LoVo (cell line): ENCODE results near the gene C4orf50.

Experiments used
- DNase-seq: peaks from one replicate; pipeline ENCODE4 v3.0.0-alpha.2; 2016; ENCODE audit warnings: low spot score

The C4orf50 gene

GRCh38 chr4:6018331-6018730 lies at the start of gene C4orf50:
Gene C4orf50, minus strand, starts transcription at chr4:6018431.
- no peak for DNase-seq

GRCh38 chr4:6065934-6066590 lies 47.8 kb upstream of the C4orf50 start:
- no peak for DNase-seq

GRCh38 chr4:6065166-6065565 lies 46.9 kb upstream of the C4orf50 start:
- DNase-seq: no peak

- DNase-seq: no peak
These were observed 46.2 kb upstream of the C4orf50 start for GRCh38 chr4:6064383-6064782.

GRCh38 chr4:6063684-6064083 lies 45.5 kb upstream of the C4orf50 start:
- DNase-seq: no peak

GRCh38 chr4:6062133-6062532 lies 43.9 kb upstream of the C4orf50 start:
- no peak for DNase-seq

GRCh38 chr4:6059375-6059805 lies 41.2 kb upstream of the C4orf50 start:
- no peak for DNase-seq

- DNase-seq: no peak
These were observed 40.5 kb upstream of the C4orf50 start for GRCh38 chr4:6058531-6059374.

- no peak for DNase-seq
These were observed 38.9 kb upstream of the C4orf50 start for GRCh38 chr4:6056976-6057766.

- DNase-seq: no peak
These were observed 37.2 kb upstream of the C4orf50 start for GRCh38 chr4:6055436-6055835.

- DNase-seq: no peak
These were observed 36.8 kb upstream of the C4orf50 start for GRCh38 chr4:6055030-6055429.

- DNase-seq: no peak
These were observed 36.1 kb upstream of the C4orf50 start for GRCh38 chr4:6054162-6054922.

GRCh38 chr4:6052679-6053078 lies 34.4 kb upstream of the C4orf50 start:
- DNase-seq: no peak

- no peak for DNase-seq
These were observed 32.3 kb upstream of the C4orf50 start for GRCh38 chr4:6050551-6050950.

GRCh38 chr4:6049985-6050384 lies 31.8 kb upstream of the C4orf50 start:
- DNase-seq: no peak

- no peak for DNase-seq
These were observed 31.0 kb upstream of the C4orf50 start for GRCh38 chr4:6049278-6049677.

GRCh38 chr4:6048537-6048936 lies 30.3 kb upstream of the C4orf50 start:
- no peak for DNase-seq

- peak; percentile 4 for DNase-seq
These were observed 29.0 kb upstream of the C4orf50 start for GRCh38 chr4:6047130-6047673.

GRCh38 chr4:6046526-6047129 lies 28.4 kb upstream of the C4orf50 start:
- no peak for DNase-seq

GRCh38 chr4:6044805-6045204 lies 26.6 kb upstream of the C4orf50 start:
- DNase-seq: no peak

GRCh38 chr4:6044276-6044675 lies 26.0 kb upstream of the C4orf50 start:
- DNase-seq: no peak
